Fibroblast of upper back skin (primary cell): ENCODE measurements around the gene LRRC3B.
A peak's percentile ranks its signal among the peaks of the same experiment; 100 is the strongest.

Experiments used
- DNase-seq: peaks from one replicate; pipeline ENCODE4 v3.0.0-alpha.2; 2013

The LRRC3B gene

DNA sequence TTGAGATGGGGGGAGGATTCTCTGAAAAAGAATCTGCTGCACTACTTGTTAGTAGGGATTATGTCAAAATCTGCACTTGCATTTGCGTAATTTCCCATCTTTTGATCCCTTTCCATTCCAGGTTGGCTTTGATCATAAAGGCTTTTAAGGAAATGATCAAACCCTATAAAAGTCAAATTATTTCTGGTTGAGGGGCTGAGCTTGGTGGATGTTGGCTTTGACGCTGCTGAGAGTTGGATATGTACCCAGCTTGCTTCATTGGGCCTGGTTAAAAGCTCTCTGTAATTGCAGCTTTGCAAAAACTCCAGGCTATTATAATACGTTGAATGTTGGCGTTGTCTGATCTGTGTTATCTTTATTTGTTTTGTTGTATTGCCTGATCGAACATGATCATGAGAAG, 12.0 kb downstream of the LRRC3B start:
- DNase-seq: no peak

DNA sequence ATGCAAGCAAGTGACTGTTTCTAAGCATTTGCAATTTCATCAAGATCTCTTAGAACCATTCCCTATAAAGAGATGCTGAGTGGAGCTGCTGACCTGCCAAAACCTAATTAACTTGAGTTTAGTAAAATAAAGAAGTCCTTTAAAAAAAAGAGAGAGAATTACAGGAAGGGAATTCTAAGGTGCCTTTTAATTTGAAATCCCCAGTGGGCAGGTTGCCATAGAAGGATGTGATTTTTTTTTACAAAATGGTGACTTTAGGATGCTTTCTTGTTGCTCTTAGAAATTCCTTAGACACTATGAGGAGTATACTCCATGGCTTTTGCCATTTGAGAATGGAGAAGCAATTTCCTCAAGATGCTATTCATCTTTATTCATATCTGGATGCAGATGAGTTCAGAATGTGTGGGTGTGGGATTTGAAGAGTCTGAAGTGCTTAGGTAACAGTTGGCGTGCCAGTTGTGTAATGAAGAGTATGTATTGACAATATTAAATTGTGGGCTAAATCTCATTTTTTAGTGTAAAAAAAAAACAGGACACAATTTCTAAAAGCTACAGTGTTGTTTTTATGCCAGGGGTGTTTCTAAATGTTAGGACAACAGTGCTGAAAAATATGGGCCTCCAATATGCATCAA, 13.6 kb downstream of the LRRC3B start:
- no peak for DNase-seq

DNA sequence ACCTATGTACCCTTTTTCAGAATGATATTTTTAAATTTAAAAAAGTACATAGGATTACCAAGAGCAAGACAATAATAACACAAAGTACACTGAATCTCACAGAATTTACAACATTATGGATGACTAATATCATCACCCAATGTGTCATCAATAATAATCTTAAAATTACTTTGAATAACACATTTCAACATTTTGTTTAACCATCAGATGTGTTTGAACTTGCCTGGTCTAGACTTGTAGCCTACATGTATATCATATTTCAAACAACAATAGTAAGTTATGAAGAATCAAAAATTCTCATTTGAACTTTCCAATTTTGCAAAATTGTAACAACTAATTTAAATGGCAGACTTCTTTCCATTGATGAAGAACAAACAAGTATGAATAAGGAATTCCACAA, 15.1 kb downstream of the LRRC3B start:
- DNase-seq: no peak

DNA sequence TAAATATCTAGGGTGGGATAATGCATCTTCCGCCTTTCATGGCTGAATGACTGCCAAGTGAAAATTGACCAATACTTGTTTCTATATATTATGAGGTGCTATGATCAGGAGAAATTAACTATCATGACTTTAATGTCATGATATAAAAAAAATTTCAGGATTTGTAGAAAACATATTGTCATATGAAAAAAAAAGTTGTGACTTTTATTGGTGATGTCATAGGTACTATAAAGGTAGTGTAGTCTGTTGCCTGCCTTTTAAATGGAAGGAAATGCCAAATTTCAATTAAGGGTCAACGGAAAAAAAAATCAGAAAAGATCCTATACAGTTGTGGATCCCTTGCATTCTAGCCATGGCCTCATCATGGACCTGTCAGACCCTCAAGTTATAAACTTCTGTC, 15.5 kb downstream of the LRRC3B start:
- no peak for DNase-seq

DNA sequence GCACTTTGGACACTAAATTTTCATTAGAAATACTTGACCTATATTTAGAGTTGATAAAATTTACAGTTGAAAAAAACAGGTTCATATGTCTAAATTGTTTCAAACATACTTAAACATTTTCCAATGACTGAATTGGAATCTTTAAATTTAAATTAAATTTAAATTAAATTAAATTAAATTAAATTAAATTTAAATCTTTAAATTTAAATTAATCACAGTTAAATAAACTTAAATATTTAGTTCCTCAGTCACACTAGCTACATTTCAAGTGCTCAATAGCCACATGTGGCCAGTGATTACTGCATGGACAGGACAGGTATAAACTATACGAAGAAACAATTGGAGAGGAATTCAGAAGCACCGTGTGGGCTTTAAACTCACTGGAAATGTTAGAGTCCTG, 16.8 kb downstream of the LRRC3B start:
- no peak for DNase-seq

DNA sequence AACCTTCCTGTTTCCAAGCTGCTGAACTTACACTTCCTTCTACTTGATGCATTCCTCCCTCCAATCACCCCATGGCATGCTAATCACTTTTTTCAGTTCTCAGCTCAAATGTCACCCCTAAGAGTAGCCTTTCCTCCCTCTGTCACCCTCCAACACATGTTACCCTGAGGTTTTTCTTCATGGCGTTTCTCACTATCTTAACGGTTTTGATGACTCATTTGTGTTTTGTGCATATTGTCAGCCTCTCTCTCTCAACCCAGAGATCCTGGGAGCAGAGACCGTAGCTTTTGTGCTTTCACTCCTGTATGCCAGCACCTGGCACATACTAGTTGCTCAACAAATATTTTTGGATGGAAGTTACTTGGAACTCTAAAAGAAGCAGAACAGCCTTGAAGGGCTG, 24.5 kb downstream of the LRRC3B start:
- no peak for DNase-seq

DNA sequence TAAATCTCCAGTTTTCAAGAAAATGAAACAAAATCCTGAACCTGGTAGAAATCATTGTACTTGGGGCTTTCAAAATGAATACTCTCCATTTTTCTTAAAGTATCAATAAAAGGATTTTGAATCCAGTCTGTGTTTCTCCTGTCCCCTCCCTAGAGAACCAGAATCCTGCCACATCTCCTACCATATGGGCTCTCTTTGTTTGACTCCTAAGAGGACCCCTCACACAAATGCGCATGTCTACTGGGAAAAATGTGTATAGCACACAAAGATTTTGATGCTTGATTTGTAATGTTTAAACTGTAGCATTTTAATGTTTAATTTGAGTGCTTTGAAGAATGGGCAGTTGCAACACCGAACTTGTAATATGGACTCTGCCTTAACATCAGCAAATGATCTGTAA, 25.9 kb downstream of the LRRC3B start:
- DNase-seq: no peak

DNA sequence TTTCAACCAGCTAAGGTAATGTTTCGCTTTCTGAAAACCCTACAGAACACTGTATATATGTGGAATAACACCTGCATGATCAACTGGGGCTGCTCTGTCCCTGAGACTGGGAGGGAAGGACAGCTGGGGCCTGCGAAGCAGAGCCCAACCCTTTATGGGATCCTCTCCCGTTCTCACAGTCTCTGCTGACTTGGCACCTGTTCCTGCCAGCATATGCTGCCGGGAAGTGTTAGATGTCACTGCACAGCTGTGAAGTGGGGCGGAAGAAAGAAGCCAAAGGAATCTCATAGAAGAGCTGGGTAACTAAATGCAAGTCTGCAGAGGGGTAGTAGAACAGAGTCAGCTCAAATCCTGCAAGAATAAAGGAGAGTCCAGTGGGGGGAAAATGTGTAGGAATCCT, 29.6 kb downstream of the LRRC3B start:
- DNase-seq: peak; percentile 0

DNA sequence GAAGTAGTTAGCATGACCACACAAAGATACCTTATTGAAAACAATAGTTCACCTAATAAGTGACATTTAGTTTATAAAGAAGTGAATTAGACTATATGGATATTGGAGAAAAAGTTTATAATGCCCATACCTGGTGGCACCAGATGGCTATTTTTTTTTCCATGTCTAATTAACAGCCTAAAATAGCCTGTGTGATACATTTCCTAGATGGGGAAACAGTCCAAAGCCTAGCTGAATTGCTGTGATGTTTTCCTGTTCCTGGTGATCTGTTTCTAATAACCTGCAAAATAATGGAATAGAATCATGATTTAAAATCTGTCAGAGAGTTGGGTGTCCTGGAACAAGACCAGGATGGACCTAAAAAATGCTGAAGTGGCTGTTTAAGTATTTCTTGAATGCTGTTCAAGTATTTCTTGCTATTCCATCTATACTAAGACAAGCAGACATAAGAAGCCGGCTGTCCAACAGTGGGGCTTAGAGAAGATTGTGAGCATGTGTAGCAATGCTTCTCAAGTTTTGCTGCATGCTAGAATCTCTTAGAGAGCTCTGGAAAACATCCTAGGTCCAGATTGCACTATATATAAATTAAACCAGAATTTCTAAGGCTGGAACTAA, 31.3 kb downstream of the LRRC3B start:
- peak; percentile 58 for DNase-seq

DNA sequence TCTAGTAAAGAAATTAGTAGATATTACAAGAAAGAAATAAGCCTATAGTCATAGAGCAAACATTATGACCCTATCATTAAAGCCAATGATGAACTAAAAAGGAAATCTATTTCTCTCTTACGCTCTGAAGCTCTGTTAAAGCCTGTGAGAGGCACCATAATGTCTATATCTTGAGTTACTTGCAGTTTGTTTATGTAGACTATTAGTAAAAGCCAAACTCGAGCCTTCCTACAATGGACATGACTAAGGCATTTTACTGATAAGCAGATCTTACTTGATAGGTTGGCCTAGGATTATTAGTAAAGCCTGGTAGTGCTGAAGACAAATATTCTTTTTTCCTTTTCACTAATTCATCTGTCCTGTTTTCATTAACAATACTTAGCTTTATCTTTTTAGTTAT, 32.7 kb downstream of the LRRC3B start:
- DNase-seq: no peak

DNA sequence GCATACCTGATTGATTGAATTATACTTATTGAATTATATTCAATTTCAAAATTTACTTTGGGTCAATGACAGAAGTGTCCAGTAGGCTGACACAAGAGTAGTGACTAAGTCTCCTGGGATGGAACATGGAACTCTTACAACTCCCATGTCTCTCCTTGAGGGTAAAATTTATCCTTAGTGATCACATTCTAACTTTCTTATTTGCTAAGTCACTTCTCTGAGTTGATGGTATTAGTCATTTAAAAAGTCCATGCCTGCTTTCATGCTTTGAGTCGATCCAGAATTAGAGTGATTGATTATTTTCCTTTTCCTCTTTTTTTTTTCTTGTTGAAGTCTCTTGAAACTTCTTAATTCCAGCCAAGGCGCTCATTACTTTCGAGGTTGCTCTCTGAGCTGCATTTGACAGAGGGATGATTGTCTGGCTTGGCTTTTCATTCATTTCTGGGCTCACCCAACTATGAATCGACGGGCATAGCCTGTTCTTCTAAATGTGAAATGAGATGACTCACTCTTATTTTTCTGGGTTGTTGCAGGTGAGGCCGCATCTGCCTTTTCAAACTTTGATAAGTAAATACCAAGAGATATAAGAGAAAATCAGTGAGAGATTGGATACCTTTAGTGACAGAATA, 34.9 kb downstream of the LRRC3B start:
- peak; percentile 52 for DNase-seq

DNA sequence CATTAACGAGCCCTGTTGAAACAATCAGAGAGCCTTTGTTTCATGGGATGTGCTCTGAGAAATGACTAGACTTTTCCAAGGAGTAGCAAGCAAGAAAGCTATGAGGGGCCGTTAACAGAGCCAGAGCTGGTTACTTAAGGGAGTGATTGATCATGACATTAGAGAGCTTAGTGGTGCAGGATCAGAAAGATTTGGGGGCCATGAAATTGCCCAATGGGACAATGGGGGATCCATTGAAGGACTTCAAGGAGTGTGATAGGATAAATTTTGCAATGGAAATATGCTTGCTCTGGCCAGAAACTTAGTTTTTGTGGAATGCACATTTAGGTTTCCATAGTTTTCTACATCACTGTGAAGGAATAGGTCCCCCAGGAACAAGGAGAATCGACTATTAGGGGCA, 45.6 kb downstream of the LRRC3B start:
- DNase-seq: no peak

DNA sequence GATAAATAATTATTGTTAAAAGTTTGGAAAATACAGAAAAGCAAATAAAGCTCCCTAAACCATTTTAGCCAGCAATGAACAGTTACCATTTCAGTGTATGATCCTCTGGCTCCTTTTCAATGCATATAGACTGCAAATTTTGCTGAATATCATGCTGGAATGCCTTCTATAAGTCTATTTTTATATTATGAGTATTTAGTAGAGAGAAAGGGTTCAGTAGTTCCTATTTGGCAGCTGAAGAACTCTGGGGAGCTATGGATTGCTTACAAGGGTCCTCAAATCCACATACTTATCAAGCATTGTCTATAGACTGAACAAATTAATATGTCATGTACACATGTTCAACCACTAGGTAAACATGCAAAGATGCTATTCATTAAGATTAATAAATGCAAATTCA, 46.1 kb downstream of the LRRC3B start:
- DNase-seq: no peak

DNA sequence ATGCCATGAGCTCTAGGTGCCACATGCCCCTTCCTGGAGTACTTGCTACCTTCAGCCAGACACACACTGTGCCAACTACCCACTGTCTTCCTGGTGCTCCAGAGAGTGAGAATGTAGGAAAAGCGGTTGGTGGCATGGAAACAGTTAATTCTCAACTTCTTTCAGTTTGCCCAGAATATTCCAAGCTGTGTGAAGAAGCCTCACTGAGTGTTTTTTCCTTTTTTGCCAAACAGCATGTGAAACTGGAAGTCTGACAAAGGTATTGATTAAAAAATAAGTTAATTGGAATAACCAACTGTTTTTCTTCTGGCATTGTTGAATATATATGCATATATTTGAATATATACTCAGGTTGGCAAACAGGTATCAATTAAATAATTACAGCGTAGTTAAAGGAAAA, 52.8 kb downstream of the LRRC3B start:
- DNase-seq: no peak

DNA sequence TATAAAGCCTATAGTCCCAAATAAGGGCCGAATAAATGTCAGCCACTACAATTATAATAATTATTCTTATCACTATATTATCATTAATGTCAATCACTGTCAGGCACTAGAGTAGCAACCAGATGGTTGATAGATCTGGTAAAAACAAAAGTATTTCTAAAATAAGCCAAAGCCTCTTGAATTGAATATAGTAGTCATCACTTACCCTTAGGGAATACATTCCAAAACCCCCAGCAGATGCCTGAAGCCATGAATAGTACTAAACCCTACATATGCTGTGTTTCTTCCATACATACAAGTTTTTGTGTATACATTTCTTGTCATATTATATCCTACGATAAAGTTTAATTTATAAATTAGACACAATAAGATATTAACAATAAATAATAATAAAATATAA, 59.1 kb downstream of the LRRC3B start:
- DNase-seq: no peak

DNA sequence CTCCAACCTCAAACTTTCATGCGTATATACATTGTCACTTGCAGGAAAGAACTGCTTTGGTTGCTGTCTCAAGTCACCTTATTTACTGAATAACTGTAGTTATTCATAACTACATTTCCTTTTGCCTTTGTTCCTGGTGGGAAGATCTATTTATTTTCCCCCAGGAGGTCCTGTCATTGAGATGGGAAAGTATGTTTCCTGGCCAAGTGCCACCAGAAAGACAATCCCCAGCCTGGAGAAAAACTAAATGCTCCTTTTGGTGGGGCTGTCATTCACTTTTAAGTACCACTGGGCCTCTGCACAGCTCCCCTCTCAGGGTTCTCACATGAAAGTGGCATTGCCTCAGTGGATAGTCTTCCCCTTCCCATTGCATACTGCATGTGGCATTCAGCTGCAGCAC, 59.8 kb downstream of the LRRC3B start:
- no peak for DNase-seq

DNA sequence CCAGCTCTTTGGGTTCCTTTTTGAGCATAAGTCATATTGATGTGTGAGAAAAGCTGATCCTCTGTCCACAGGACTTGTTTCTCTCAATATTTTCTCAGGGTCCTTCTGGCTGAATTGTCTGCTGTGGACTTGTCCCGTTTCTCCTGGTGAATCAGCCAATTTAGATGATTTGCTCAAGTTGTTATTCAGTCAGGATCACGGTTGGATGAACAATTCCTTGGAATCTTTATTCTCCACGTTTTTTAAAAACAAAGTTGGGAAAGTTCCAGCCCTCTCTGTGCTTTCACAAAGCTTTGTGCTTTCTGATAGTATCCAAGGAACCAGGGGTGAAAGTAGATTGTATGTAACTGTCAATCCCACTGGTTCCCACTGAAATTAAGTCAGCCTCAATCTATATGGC, 61.3 kb downstream of the LRRC3B start:
- DNase-seq: no peak

DNA sequence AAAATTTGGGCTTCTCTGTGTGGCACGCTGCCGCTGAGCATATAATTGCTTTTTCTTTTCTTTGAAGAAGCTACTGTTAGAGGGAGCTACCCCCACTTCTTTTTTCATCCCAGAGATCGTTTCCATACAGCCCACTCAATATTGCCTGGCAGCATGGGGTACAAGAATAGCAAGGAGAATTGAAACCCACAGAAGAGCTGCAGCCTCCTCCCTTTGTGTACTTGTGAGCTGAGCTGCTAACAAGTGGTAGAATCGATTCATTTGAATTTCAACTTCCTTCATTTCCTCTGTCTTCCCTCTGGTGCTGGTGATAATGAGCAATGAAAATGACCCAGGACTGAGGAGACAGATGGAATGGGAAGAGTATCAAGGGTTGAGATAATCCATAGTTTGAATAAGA, 64.9 kb downstream of the LRRC3B start:
- DNase-seq: no peak

DNA sequence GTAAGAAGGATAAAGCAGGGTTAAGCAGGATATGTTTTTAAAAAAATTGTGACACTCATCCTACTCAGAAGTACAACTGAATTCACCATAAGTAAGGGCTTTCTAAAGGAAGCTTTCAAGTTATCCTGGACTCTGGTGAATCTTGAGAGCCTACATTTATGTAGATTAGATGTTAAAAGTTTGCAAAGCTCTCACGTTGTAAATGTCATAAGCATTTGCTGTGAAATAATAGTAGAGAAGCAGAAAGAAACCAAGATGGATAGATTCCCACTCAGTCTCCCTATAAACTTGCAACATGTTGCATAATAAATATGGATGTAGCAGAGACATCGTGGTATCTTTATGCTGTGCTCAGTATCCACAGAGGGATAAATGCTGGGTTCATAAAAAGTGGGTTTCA, 77.0 kb downstream of the LRRC3B start:
- no peak for DNase-seq

DNA sequence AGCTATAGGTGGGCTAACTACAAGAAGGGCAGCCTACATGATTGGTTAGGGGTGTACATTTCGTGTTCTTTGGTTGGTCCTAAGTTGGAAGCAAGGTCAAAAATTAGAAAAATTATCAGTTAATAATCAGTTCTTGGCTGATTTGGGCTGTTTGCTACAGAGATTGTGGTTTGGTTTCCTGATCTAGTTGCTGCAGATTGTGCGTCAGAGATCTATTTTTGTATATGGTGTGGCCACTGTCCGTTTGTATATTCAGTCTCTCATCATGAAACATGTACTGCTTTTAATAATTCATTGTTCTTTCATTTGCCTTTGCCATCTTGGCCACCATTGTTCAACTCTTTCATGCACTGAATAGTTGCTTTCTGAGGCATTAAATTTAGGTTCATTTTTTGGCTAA, 80.9 kb downstream of the LRRC3B start:
- no peak for DNase-seq

DNA sequence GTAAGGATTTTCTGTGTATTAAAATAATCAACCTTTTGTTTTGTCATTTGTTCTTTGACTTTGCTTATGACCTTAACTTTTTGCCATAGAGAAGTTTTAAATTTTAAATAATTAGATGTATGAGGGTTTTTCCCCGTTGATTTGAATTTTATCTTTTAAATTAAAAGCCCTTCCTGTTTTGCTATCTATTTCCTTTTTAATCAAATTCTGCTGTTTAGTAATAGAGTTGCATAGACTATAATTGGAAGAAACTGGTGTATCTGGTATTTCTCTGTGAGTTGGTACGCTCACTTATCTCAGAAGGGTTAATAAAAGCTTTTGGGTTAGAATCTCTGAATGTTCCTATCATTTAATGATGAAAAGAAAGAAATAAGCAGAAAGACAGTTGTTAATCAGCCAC, 82.2 kb downstream of the LRRC3B start:
- DNase-seq: no peak

DNA sequence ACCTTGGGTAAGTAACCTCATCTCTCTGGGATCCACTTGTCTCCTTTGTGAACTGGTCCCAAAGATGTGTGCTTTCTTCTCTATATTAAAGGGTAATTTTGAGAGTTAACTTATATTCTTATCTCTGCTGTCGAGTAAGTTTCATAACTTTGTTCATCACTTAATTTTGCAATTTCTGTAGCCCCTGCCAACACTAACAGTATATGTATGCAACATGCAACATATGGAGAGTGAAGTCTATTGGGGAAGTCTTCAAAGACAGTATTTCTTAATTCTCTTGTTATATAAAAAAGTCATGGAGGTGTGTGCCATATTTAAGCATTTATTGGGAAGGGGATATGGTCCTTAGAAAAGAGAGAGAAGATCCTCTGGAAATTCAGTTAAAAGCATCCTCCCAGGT, 85.9 kb downstream of the LRRC3B start:
- DNase-seq: no peak

DNA sequence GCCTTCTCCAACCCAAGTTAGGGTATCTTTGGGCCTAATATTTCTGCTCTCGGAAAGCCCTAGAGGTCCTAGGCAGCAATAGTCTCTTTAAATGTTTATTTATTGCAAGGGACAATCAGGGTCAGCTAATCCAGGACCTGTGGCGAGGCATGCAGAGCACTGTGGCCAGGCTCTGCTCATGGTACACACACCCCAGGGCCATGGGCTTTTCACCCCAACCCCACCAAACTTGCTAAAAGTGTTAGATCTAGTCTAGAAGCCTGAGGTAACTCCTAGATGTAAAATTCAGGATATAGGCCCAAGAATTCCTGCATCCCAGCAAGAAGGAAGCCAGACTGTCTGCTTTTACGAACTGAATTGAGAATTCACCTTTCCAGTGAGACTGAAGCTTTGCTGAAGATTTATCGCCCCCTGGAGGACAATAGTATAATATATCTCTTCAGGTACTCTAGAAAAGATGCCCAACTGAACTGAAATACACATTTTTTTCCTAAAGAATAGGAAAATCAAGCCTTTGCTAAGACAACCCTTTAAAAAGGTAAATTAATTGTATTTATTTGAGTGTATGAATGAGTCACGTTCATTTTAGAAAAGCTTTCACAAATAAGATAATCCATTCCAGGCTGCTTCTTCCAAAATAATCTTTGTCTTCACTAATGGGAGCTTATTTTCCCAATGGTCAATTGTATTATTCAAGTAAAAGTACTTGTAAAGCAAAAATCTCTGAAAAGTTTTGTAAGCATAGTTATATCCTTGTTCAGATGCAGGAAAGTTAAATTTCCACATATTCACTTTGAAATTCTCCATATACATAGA, 89.8 kb downstream of the LRRC3B start:
- peak; percentile 21 for DNase-seq

DNA sequence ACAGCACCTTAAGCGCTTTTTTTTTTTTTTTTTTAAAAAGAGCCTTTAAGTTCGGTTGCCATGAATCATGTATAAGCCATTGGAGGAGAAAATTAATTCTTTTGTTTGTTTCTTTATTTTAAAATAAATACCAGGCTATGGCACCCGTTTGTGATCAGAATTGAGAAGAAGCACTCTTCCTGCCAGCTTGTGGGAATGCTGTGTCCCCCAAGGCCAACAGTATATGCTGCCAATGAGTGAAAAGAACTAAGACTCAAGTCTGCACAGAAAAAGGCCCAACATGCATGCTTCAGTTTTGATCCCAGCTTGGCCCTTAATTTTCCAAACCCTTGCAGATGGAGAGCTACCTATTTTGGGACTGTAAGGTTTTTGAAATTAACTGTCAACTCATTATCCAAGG, 90.5 kb downstream of the LRRC3B start:
- no peak for DNase-seq
